Fibroblast of villous mesenchyme (primary cell): ENCODE results near the gene COL23A1. TPM values are rescaled to one million over a fixed set of nuclear protein-coding genes. Genes with fewer than 3 reads are reported as not detected.
"Not testable (repeated sequence)": the region's sequence is repeated elsewhere in the genome, so short reads cannot be mapped to it uniquely, and the experiment has no call there.

ENCODE experiments used
- DNase-seq: peaks from one replicate; pipeline ENCODE4 v3.0.0-alpha.2; 2010; ENCODE audit warnings: low read depth
- H3K4me3 ChIP-seq: 2 replicates; pipeline ENCODE4 v1.5.1; 2011; ENCODE audit warnings: low read depth, mild to moderate bottlenecking, low read length
- total RNA-seq: library from RNA; depleted of rRNA; stranded (reverse); fragments of >200 nt; gene quantifications from 2 replicates; pipeline ENCODE4 v1.2.3, GENCODE V29; 2012
- TF ChIP-seq, protein P1 (sequence below): IDR thresholded peaks from 2 replicates; pipeline ENCODE4 v1.5.1; 2012; ENCODE audit warnings: low read depth, mild to moderate bottlenecking, low read length; ENCODE audit not compliant: insufficient read depth

Gene COL23A1
- total RNA-seq, 1 donor: not detected

GRCh38 chr5:178371362-178372111 is 218.7 kb downstream of the COL23A1 start:
- TF ChIP-seq, protein P1, sequence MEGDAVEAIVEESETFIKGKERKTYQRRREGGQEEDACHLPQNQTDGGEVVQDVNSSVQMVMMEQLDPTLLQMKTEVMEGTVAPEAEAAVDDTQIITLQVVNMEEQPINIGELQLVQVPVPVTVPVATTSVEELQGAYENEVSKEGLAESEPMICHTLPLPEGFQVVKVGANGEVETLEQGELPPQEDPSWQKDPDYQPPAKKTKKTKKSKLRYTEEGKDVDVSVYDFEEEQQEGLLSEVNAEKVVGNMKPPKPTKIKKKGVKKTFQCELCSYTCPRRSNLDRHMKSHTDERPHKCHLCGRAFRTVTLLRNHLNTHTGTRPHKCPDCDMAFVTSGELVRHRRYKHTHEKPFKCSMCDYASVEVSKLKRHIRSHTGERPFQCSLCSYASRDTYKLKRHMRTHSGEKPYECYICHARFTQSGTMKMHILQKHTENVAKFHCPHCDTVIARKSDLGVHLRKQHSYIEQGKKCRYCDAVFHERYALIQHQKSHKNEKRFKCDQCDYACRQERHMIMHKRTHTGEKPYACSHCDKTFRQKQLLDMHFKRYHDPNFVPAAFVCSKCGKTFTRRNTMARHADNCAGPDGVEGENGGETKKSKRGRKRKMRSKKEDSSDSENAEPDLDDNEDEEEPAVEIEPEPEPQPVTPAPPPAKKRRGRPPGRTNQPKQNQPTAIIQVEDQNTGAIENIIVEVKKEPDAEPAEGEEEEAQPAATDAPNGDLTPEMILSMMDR: no peak
- DNase-seq: no peak
- H3K4me3 ChIP-seq: no peak overlapping the region

DNA sequence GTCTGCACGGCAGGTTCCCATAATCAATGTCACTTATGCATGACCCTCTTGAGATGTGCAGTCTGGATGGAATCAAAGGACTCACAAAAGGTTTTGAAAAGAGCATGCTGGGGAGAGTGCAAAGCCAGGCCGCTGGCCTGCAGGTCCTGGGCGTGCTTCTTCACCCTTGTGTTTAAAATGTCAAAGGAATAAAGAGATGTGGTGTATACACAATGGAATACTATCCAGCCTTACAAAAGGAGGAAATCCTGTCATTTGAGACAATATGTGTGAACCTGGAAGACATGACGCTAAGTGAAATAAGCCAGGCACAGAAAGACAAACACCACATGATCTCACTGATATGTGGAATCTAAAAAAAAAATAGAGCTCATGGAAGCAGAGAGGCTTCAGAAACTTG is 220.1 kb downstream of the COL23A1 start:
- no peak for DNase-seq
- TF ChIP-seq, protein P1: no peak
- no peak overlapping the region for H3K4me3 ChIP-seq

DNA sequence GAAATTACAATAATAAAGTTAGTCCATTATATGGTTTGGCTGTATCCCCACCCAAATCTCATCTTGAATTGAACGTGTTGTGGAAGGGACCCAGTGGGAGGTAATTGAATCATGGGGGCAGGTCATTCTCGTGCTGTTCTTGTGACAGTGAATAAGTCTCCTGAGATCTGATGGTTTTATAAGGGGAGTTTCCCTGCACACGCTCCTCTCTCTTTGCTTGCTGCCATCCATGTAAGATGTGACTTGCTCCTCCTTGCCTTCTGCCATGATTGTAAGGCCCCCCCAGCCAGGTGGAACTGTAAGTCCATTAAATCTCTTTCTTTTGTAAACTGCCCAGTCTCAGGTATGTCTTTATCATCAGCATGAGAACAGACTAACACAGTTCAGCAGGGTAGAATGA is 220.7 kb downstream of the COL23A1 start:
- not testable (repeated sequence) for H3K4me3 ChIP-seq, DNase-seq

- no peak overlapping the region for H3K4me3 ChIP-seq
- DNase-seq: no peak
- TF ChIP-seq, protein P1: no peak
These were observed 221.4 kb downstream of the COL23A1 start for GRCh38 chr5:178368716-178369300.

- TF ChIP-seq, protein P1: no peak
- DNase-seq: no peak
- no peak overlapping the region for H3K4me3 ChIP-seq
These were observed 221.9 kb downstream of the COL23A1 start for GRCh38 chr5:178368274-178368673.

DNA sequence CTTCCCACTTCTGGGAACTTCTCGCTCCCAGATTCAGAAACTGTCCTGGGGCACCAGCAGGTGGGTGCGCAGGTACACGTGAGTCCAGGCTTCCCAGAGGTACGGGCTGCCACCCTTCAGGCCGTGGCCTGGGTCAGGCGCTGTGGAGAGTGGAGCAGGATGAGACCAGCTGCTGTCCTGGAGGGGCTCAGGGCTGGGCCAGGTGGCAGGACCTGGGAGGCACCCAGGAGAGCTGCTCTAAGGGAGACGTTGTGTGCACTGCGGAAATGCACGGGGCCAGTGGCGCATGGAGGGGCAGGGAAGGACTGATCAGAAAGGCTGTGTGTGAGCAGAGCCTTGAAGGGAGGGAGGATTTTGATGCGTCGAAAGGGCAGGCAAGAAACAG is 222.5 kb downstream of the COL23A1 start:
- no peak overlapping the region for H3K4me3 ChIP-seq
- no peak for DNase-seq
- TF ChIP-seq, protein P1: no peak

- H3K4me3 ChIP-seq: no peak overlapping the region
- no peak for DNase-seq
- TF ChIP-seq, protein P1: no peak
These were observed 223.0 kb downstream of the COL23A1 start for GRCh38 chr5:178366998-178367735.
